ENCODE data around the gene CFAP70.

CFAP70 gene

GRCh38 chr10:73210395-73211105 is 148.1 kb downstream of the CFAP70 start:
- no peak for DNase-seq

- DNase-seq = no peak
These were observed 149.0 kb downstream of the CFAP70 start for GRCh38 chr10:73209705-73210104.

- no peak for DNase-seq
These were observed 150.8 kb downstream of the CFAP70 start for GRCh38 chr10:73207883-73208282.

- no peak for DNase-seq
These were observed 152.3 kb downstream of the CFAP70 start for GRCh38 chr10:73206385-73206784.

- no peak for DNase-seq
These were observed 152.8 kb downstream of the CFAP70 start for GRCh38 chr10:73205890-73206289.

GRCh38 chr10:73205081-73205480 is 153.6 kb downstream of the CFAP70 start:
- DNase-seq = no peak

Data from GDM1 (cell line).